GM18499 (cell line): ENCODE results near the gene CCDC141.
"Not testable (repeated sequence)": the region's sequence is repeated elsewhere in the genome, so short reads cannot be mapped to it uniquely, and the experiment has no call there.

ENCODE experiments used
- ATAC-seq: cut with Tn5 transposase; IDR thresholded peaks from one replicate; pipeline ENCODE4 v1.9.1; 2021; ENCODE audit warnings: moderate number of reproducible peaks; ENCODE audit not compliant: insufficient read depth, unreplicated experiment

The CCDC141 gene, protein sequence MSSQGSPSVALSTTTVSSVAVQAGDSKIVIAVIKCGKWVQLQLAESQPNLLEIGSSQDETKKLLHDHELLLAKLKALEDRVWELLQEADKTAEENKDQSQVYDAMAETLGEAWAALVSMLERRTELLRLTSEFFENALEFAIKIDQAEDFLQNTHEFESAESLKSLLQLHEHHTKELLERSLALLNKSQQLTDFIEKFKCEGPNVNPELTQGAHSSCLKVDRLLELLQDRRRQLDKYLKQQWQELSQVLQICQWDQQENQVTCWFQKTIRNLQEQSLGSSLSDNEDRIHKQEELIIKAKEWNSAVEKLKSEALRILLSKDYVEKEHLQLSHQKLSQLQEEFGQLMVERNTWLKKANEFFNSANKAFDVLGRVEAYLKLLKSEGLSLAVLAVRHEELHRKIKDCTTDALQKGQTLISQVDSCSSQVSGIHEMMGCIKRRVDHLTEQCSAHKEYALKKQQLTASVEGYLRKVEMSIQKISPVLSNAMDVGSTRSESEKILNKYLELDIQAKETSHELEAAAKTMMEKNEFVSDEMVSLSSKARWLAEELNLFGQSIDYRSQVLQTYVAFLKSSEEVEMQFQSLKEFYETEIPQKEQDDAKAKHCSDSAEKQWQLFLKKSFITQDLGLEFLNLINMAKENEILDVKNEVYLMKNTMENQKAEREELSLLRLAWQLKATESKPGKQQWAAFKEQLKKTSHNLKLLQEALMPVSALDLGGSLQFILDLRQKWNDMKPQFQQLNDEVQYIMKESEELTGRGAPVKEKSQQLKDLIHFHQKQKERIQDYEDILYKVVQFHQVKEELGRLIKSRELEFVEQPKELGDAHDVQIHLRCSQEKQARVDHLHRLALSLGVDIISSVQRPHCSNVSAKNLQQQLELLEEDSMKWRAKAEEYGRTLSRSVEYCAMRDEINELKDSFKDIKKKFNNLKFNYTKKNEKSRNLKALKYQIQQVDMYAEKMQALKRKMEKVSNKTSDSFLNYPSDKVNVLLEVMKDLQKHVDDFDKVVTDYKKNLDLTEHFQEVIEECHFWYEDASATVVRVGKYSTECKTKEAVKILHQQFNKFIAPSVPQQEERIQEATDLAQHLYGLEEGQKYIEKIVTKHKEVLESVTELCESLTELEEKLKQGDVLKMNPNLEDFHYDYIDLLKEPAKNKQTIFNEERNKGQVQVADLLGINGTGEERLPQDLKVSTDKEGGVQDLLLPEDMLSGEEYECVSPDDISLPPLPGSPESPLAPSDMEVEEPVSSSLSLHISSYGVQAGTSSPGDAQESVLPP (N-terminal part only)

GRCh38 chr2:179049546-179050311 lies at the start of gene CCDC141:
CCDC141 (minus strand) TSS chr2:179050137; CDS start chr2:179049941, 196 bp downstream.
- peak; percentile 58 for ATAC-seq

DNA sequence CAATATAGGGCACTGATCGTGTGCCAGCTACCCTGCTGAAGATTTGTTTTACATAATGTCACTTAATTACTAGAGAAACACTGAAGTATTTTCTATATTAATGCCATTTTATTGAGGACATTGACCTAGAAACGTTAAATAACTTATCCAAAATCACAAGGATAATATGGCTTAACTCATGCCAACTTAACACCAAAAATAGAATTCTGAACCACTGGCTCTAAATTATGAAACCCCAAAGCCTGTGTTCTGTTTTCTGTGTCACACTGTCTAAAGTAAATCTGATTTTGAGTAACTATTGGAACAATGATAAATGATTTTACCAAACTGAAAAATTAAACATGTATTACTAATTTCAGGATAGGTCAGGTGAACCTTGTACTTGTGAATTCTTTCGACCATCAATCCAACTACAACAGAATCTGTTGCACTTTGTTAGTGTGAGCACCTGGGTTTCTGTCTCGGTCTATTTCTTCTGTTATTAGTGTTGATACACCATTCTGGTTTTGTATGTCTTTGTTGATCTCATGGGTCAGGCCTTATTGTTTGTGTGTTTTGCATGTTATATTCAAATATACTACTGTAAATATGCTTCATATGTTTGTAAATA lies 48.2 kb upstream of the CCDC141 start:
- ATAC-seq, result no peak

DNA sequence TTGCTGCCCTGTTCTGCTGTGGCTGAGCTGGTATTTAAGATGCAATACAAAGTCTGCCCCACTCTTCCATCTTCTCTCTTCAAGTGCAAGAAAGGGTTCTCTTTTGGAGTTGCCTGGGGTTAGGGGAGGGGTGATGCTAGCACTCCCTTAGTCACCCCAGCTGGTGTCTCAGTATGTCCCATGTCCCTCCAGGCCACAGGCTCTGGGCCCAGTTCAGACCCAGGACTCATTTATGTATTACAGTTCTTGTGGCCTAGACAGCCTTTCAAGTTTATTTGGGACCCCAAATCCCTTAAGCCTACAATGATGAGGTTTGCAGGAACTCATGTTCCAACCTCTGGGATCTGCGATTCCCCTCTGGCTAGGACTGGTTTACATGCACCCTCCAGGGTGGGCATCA lies 47.2 kb upstream of the CCDC141 start:
- ATAC-seq, result no peak

DNA sequence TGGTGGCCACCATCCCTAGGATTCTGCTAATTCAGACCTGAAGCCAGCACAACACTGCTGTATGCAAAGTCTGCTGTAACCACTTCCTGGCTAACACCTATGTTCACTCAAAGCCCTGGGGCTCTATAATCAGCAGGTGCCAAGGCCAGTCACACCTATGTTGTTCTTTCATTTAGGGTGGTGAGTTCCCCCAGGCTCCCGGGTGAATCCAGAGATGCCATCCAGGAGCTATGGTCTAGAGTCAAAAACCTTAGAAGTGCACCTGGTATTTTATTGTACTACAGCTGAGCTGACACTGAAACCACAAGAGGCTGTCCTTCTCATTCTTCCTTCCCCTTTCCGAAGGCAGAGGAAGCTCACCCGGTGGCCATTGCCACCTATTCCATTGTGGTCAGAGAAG lies 46.2 kb upstream of the CCDC141 start:
- ATAC-seq, result peak; percentile 91

DNA sequence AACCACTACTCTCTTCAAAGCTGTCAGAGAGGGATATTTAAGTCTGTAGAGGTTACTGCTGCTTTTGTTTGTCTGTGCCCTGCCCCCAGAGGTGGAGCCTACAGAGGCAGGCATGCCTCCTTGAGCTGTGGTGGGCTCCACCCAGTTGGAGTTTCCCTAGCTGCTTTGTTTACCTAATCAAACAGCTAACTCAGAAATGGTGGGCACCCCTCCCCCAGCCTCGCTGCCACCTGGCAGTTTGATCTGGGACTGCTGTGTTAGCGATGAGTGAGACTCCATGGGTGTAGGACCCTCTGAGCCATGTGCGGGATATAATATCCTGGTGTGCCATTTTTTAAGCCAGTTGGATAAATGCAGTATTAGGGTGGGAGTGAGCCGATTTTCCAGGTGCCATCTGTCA lies 43.0 kb upstream of the CCDC141 start:
- ATAC-seq, result not testable (repeated sequence)

- ATAC-seq, result no peak
These were observed 32.8 kb upstream of the CCDC141 start for GRCh38 chr2:179082697-179083096.

DNA sequence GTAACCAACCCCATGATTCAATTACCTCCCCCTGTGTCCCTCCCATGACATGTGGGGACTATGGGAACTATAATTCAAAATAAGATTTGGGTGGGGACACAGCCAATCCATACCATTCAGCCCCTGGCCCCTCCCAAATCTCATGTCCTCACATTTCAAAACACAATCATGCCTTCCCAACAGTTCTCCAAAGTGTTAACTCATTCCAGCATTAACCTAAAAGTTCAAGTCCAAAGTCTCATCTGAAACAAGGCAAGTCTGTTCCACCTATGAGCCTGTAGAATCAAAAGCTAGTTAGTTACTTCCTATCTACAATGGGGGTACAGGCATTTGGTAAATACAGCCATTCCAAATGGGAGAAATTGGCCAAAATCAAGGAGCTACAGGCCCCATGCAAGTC lies 32.0 kb upstream of the CCDC141 start:
- no peak for ATAC-seq

- no peak for ATAC-seq
These were observed 22.6 kb upstream of the CCDC141 start for GRCh38 chr2:179072527-179072926.

GRCh38 chr2:179071810-179072355 lies 21.9 kb upstream of the CCDC141 start:
- ATAC-seq, result no peak

- no peak for ATAC-seq
These were observed 21.0 kb upstream of the CCDC141 start for GRCh38 chr2:179070895-179071294.

DNA sequence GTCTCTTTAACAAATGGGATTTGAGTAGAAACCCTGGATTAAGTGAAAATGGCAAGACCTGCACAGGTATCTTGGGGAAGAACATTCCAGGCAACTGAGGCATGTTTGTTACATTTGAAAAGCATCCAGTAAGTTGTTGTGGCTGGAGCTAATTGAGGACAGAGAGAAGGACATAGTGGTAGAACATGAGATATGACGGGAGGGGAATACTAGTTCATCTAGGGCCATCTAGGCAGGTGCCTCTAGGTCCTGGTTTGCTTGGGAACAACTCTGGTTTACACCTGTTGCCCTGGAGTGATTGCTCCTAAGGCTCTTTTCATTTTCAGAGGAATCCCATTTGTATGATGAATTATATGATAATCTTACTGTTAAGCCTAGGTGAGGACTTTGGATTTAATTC lies 19.7 kb upstream of the CCDC141 start:
- no peak for ATAC-seq

GRCh38 chr2:179068991-179069643 lies 19.2 kb upstream of the CCDC141 start:
- ATAC-seq, result no peak

DNA sequence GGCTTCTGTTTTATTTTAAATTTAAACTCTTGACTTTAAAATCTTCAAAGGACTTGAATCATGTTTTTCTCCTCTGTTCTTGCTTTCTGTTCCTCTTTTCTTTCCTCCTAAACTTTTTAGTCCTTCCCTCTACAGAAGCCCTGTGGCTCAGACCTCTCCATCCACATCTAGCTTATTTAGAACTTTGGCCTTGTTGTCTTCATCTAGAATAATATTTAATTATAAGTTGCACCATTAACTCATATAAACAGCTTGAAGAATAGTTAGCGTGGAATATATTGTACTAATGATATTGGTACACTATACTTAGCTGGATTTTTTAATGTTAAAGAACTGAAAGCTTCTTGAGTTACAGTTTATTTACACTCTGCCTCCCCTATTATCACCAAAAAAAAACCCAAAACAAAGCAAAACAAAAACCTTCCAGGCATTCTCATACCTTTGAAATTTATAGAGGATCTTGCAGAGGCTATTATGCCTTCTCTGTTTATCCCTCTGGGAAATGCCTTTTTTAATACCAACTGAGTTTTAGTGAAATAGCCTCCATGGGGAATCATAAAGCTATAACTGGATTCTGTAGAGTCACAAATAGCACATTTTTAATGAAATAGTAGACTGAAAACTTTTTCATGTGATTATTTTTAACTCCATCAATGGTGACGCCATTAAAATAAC lies 9.2 kb upstream of the CCDC141 start:
- ATAC-seq, result peak; percentile 82

- ATAC-seq, result no peak
These were observed 7.8 kb upstream of the CCDC141 start for GRCh38 chr2:179057737-179058136.

DNA sequence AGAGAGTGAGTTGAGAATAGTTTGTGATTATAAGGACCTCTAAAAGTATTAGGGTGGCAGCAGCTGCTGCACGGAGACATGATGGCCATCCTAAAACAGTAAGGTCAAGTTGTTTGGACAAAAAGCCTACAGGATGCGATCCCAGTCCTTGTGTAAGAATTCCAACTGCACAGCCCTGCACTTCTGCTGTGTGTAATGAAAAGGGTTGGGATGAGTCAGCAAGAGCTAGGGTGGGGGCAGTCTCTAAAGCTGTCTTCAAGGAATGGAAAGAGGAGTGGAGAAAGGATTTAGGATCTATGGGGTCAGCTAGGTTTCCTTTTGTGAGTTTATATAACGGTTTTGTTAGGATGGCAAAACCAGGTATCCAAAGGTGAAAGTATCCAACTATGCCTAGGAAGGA lies 3.6 kb upstream of the CCDC141 start:
- not testable (repeated sequence) for ATAC-seq

DNA sequence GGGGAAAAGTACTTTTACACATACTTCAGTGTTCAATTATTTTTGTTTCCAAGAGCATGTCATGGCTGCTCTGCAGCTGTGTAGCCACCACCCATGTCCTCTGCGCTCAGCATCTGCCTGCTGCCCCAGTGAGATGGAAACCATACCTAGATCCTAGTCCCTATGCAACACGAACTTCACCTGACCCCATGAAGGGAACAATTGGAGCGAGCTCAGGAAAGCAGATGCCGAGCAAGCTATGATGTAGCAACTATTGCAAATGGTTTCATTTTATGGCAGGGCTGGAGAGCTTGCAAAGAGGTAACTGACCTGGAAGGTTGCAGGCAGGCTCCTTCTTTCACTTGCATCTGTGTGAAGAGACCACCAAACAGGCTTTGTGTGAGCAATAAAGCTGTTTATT lies 1.3 kb upstream of the CCDC141 start:
- ATAC-seq, result no peak

- ATAC-seq, result no peak
These were observed 818 bp upstream of the CCDC141 start for GRCh38 chr2:179050755-179051154.

GRCh38 chr2:179049203-179049545 lies 763 bp downstream of the CCDC141 start:
- ATAC-seq, result peak; percentile 29
